Gastrocnemius medialis (tissue), 4 donors: Measurements from ENCODE around the gene TMEM61. TPM values are rescaled to one million over a fixed set of nuclear protein-coding genes. Genes with fewer than 3 reads are reported as not detected.
A peak's percentile ranks its signal among the peaks of the same experiment; 100 is the strongest.
"Not testable (repeated sequence)": the region's sequence is repeated elsewhere in the genome, so short reads cannot be mapped to it uniquely, and the experiment has no call there.

Experiments
- ATAC-seq, 2 donors: fragments of 150-250 bp; one replicate each; pipeline ENCODE4 v1.9.1; 2016
- DNase-seq, 2 donors: peaks; one replicate each; pipeline ENCODE4 v3.0.0-alpha.2; 2019
- H3K27ac ChIP-seq, 4 donors: fragments of 200-600 bp; sonication (generic); 1 replicate in 1 of 4; 2 replicates in 3 of 4; pipeline ENCODE4 v1.5.1; 2016 to 2018; ENCODE audit warnings: mild to moderate bottlenecking in 2 of 4, moderate library complexity in 1 of 4
- H3K27me3 ChIP-seq, 3 donors: fragments of 200-600 bp; sonication (generic) in 2 of 3; 1 replicate in 1 of 3; 2 replicates in 2 of 3; pipeline versions ENCODE4 v1.5.1 to v1.6.0; 2016 to 2019; ENCODE audit warnings: mild to moderate bottlenecking in 1 of 3, moderate library complexity in 1 of 3
- H3K36me3 ChIP-seq, 2 donors: fragments of 200-600 bp; sonication (generic) in 1 of 2; one replicate each; pipeline ENCODE4 v1.5.1; 2017 to 2018
- H3K4me1 ChIP-seq, 2 donors: fragments of 200-600 bp; sonication (generic) in 1 of 2; one replicate each; pipeline ENCODE4 v1.5.1; 2016 to 2017; ENCODE audit warnings: mild to moderate bottlenecking in 2 of 2
- H3K4me3 ChIP-seq, 4 donors: fragments of 200-600 bp; sonication (generic) in 3 of 4; 1 replicate in 1 of 4; 2 replicates in 3 of 4; pipeline ENCODE4 v1.5.1; 2016 to 2019; ENCODE audit warnings: mild to moderate bottlenecking in 2 of 4
- H3K9me3 ChIP-seq, 3 donors: fragments of 200-600 bp; sonication (generic) in 2 of 3; 1 replicate in 1 of 3; 2 replicates in 2 of 3; pipeline ENCODE4 v1.5.1; 2016 to 2019
- CTCF ChIP-seq, 5 experiments: fragments of 450-650 bp in 3 of 5; fragments of 200-600 bp in 2 of 5; sonication (generic) in 2 of 5; IDR thresholded peaks in 4 of 5; conservative IDR thresholded peaks in 1 of 5; 1 replicate in 4 of 5; 2 replicates in 1 of 5; pipeline ENCODE4 v1.5.1; 2016 to 2019; ENCODE audit warnings: antibody characterized with exemption in 5 of 5, mild to moderate bottlenecking in 3 of 5, moderate library complexity in 3 of 5
- POLR2A ChIP-seq, 2 donors: fragments of 450-650 bp; IDR thresholded peaks; one replicate each; pipeline ENCODE4 v1.6.1; 2017; ENCODE audit warnings: antibody characterized with exemption in 2 of 2, mild to moderate bottlenecking in 2 of 2, moderate library complexity in 2 of 2
- in situ Hi-C, 4 donors: fragments of 200-750 bp; cut with MboI; loops; one replicate each; pipeline versions ENCODE4 v1.15.0 to v1.8.0; 2017; ENCODE audit warnings: low sequenced_read_pairs in 4 of 4
- intact Hi-C: fragments of 100-400 bp; cut with DNase I; formaldehyde crosslinking; loops from one replicate; pipeline ENCODE4 v1.15.1; 2023; ENCODE audit warnings: low total_unique reads
- total RNA-seq, 4 donors: library from RNA; depleted of rRNA; stranded (reverse); fragments of >200 nt; gene quantifications; one replicate each; pipeline versions ENCODE4 v1.1.0 to v1.2.3, GENCODE V29; 2016

Gene TMEM61
- total RNA-seq, 4 donors from 2014 or later: 0.58 TPM; not detected in 3

- intact Hi-C loops (no loop called here), in situ Hi-C loops (no loop called here)
- H3K4me3 ChIP-seq: no peak overlapping the region
- ATAC-seq (no peak), DNase-seq (no peak)
- H3K27me3 ChIP-seq: no peaks in the 10 kb centered on the region
- H3K27ac ChIP-seq: no peak overlapping the region
- H3K9me3 ChIP-seq: no peaks in the 10 kb centered on the region
- no peaks in the 10 kb centered on the region for H3K36me3 ChIP-seq
- no peak for TF ChIP-seq POLR2A (IDR thresholded peaks at IDR 0.05)
- TF ChIP-seq CTCF (IDR thresholded peaks at IDR 0.05 in 4 of 5, conservative IDR thresholded peaks at IDR 0.05 in 1 of 5): no peak
- H3K4me1 ChIP-seq: no peaks in the 10 kb centered on the region
Observed at GRCh38 chr1:55015731-55016620, 35.5 kb downstream of the TMEM61 start.

GRCh38 chr1:55018395-55018794, 38.0 kb downstream of the TMEM61 start:
- in situ Hi-C loops (no loop called here), intact Hi-C loops (no loop called here)
- DNase-seq: no peak
- H3K4me1 ChIP-seq: no peaks in the 10 kb centered on the region
- H3K9me3 ChIP-seq: no peaks in the 10 kb centered on the region
- no peaks in the 10 kb centered on the region for H3K27me3 ChIP-seq
- TF ChIP-seq POLR2A (IDR thresholded peaks at IDR 0.05): no peak
- no peak for TF ChIP-seq CTCF (IDR thresholded peaks at IDR 0.05 in 4 of 5, conservative IDR thresholded peaks at IDR 0.05 in 1 of 5)
- H3K4me3 ChIP-seq: no peak overlapping the region
- no peaks in the 10 kb centered on the region for H3K36me3 ChIP-seq
- no peak for ATAC-seq
- no peak overlapping the region for H3K27ac ChIP-seq

- no peaks in the 10 kb centered on the region for H3K9me3 ChIP-seq
- no peaks in the 10 kb centered on the region for H3K27me3 ChIP-seq
- H3K4me3 ChIP-seq: no peak overlapping the region
- DNase-seq: peak; percentile 52 to 79
- intact Hi-C loops: loop anchor here (1.0 kb wide), 1 partner anchor 72 kb away; no protein-coding TSS in a partner anchor
- peak; percentile 63 to 86 (median 76) for TF ChIP-seq CTCF (IDR thresholded peaks at IDR 0.05 in 4 of 5, conservative IDR thresholded peaks at IDR 0.05 in 1 of 5)
- TF ChIP-seq POLR2A (IDR thresholded peaks at IDR 0.05): no peak
- H3K36me3 ChIP-seq: no peaks in the 10 kb centered on the region
- H3K4me1 ChIP-seq: no peaks in the 10 kb centered on the region
- H3K27ac ChIP-seq: no peak overlapping the region
- in situ Hi-C loops: no loop called here
- peak; percentile 92 to 97 for ATAC-seq
Observed at GRCh38 chr1:55021942-55022546, 41.6 kb downstream of the TMEM61 start.

- H3K4me3 ChIP-seq, intact Hi-C loops, H3K36me3 ChIP-seq, in situ Hi-C loops, H3K4me1 ChIP-seq, H3K27ac ChIP-seq, H3K9me3 ChIP-seq, ATAC-seq, DNase-seq, H3K27me3 ChIP-seq: not testable (repeated sequence)
Observed at GRCh38 chr1:55024163-55024562, 43.7 kb downstream of the TMEM61 start.

- DNase-seq, intact Hi-C loops, H3K9me3 ChIP-seq, H3K4me3 ChIP-seq, in situ Hi-C loops, H3K4me1 ChIP-seq, H3K27ac ChIP-seq, ATAC-seq, H3K36me3 ChIP-seq, H3K27me3 ChIP-seq: not testable (repeated sequence)
Observed at GRCh38 chr1:55026682-55027081, 46.3 kb downstream of the TMEM61 start.

- H3K9me3 ChIP-seq, H3K4me3 ChIP-seq, intact Hi-C loops, H3K36me3 ChIP-seq, H3K4me1 ChIP-seq, in situ Hi-C loops, ATAC-seq, DNase-seq, H3K27ac ChIP-seq: not testable (repeated sequence)
- H3K27me3 ChIP-seq: peaks cover 7 to 21% (median 17%) of the 10 kb centered on the region in 3 donors
Observed at GRCh38 chr1:55031098-55031497, 50.7 kb downstream of the TMEM61 start.
